Spinal cord (tissue), 10 donors: Measurements from ENCODE around the gene STX8. TPM values are rescaled to one million over a fixed set of nuclear protein-coding genes. Genes with fewer than 3 reads are reported as not detected.
"Not testable (repeated sequence)": the region's sequence is repeated elsewhere in the genome, so short reads cannot be mapped to it uniquely, and the experiment has no call there.

Experiments
- DNase-seq, 6 donors: peaks; one replicate each; pipeline versions ENCODE4 v3.0.0 to v3.0.0-alpha.2; 2013 to 2015; ENCODE audit warnings: low spot score in 6 of 6, low read depth in 4 of 6
- H3K27ac ChIP-seq: one replicate; pipeline ENCODE4 v1.5.1; 2013; ENCODE audit warnings: low read depth, low read length, control low read depth
- H3K27me3 ChIP-seq: one replicate; pipeline ENCODE4 v1.6.1; 2013; ENCODE audit warnings: low read length; ENCODE audit not compliant: control insufficient read depth, insufficient read depth
- H3K36me3 ChIP-seq: one replicate; pipeline ENCODE4 v1.6.1; 2013; ENCODE audit warnings: low read length; ENCODE audit not compliant: control insufficient read depth, insufficient read depth
- H3K4me1 ChIP-seq: one replicate; pipeline ENCODE4 v1.6.1; 2013; ENCODE audit warnings: low read length; ENCODE audit not compliant: control insufficient read depth, insufficient read depth
- H3K4me3 ChIP-seq: one replicate; pipeline ENCODE4 v1.5.1; 2013; ENCODE audit warnings: low read depth, low read length, control low read depth
- H3K9me3 ChIP-seq: one replicate; pipeline ENCODE4 v1.6.1; 2013; ENCODE audit warnings: low read length; ENCODE audit not compliant: control insufficient read depth, insufficient read depth
- WGBS: methylation state at CpG from one replicate; pipeline ENCODE4 v1.1.5; 2013; ENCODE audit warnings: missing lambda C conversion rate; ENCODE audit not compliant: insufficient coverage; 5-methylcytosine and 5-hydroxymethylcytosine counted together
- long read RNA-seq, 4 donors: transcript quantifications; one replicate each; lab custom pipeline, GENCODE V29; 2026
- polyA plus RNA-seq, 2 donors: library from polyadenylated mRNA; unstranded; fragments of 120-200 nt; gene quantifications; one replicate each; pipeline ENCODE4 v1.2.1, GENCODE V29; 2013; ENCODE audit not compliant: insufficient read length in 2 of 2
- total RNA-seq, 2 donors: library from RNA; depleted of rRNA in 1 of 2; stranded (reverse); fragments of 120-200 nt in 1 of 2; fragments of >200 nt in 1 of 2; gene quantifications; one replicate each; pipeline versions ENCODE4 v1.2.3 to v1.2.4, GENCODE V29; 2013 to 2014
- donor health status: healthy.

The STX8 gene
- total RNA-seq, result 10 to 100 TPM; 64.9 to 89.2 TPM
- 10 to 100 TPM; 55.5 to 61.5 TPM for polyA plus RNA-seq
- long read RNA-seq, donor 1, transcript STX8-201 (8 exons, 1,246 nt), result major isoform, 18 of 22 reads
- long read RNA-seq, donor 1, partial matches to known transcripts, result 0 of 22 reads
- long read RNA-seq, donor 1, other reads (novel, unspliced or antisense), result 0 of 22 reads
- long read RNA-seq, donor 2, transcript STX8-201 (8 exons, 1,246 nt), result major isoform, 11 of 12 reads
- long read RNA-seq, donor 2, partial matches to known transcripts, result 0 of 12 reads
- long read RNA-seq, donor 2, other reads (novel, unspliced or antisense), result 0 of 12 reads
- long read RNA-seq, donor 3, transcript STX8-201 (8 exons, 1,246 nt), result major isoform, 12 of 13 reads
- long read RNA-seq, donor 3, partial matches to known transcripts, result 0 of 13 reads
- long read RNA-seq, donor 3, other reads (novel, unspliced or antisense), result 0 of 13 reads
- long read RNA-seq, donor 4, transcript STX8-201 (8 exons, 1,246 nt), result major isoform, 19 of 42 reads
- long read RNA-seq, donor 4, transcript STX8-203 (2 exons, 372 nt), result minor isoform, 13 of 42 reads
- long read RNA-seq, donor 4, partial matches to known transcripts, result 9 of 42 reads
- long read RNA-seq, donor 4, other reads (novel, unspliced or antisense), result 0 of 42 reads

GRCh38 chr17:9575381-9576101 is at the start of gene STX8:
Gene STX8, minus strand, starts transcription at chr17:9575820. Its CDS starts 12 bp downstream, at chr17:9575808.
- Histone ChIP-seq H3K9me3 (no peaks in the 10 kb centered on the region), H3K27ac (peak within 1 kb of the TSS; percentile 67), H3K27me3 (no peaks in the 10 kb centered on the region), H3K4me1 (peaks cover 12% of the 10 kb centered on the region), H3K36me3 (no peaks in the 10 kb centered on the region), H3K4me3 (peak within 1 kb of the TSS; percentile 91)
- whole genome bisulfite sequencing, result 0% methylated on average over 40 of the region's 42 CpGs
- peak; percentile 52 to 94 (median 80) for DNase-seq

- Histone ChIP-seq H3K4me3 (no peak overlapping the region), H3K27me3 (no peaks in the 10 kb centered on the region), H3K4me1 (no peaks in the 10 kb centered on the region), H3K36me3 (no peaks in the 10 kb centered on the region), H3K27ac (no peak overlapping the region), H3K9me3 (no peaks in the 10 kb centered on the region)
- DNase-seq, result no peak
These were observed 47.3 kb upstream of the STX8 start for GRCh38 chr17:9622961-9623360.

GRCh38 chr17:9615486-9615885 is 39.9 kb upstream of the STX8 start:
- no peaks in the 10 kb centered on the region for H3K27me3 ChIP-seq
- H3K4me3 ChIP-seq, result no peak overlapping the region
- DNase-seq, result no peak
- H3K36me3 ChIP-seq, result no peaks in the 10 kb centered on the region
- H3K9me3 ChIP-seq, result no peaks in the 10 kb centered on the region
- H3K27ac ChIP-seq, result no peak overlapping the region
- no peaks in the 10 kb centered on the region for H3K4me1 ChIP-seq
- 100% methylated on average over 1 of the region's 2 CpGs for WGBS

- Histone ChIP-seq H3K4me3 (no peak overlapping the region), H3K27me3 (no peaks in the 10 kb centered on the region), H3K27ac (no peak overlapping the region), H3K9me3 (no peaks in the 10 kb centered on the region), H3K4me1 (no peaks in the 10 kb centered on the region), H3K36me3 (no peaks in the 10 kb centered on the region)
- 69% methylated on average over 9 of the region's 9 CpGs for WGBS
- no peak for DNase-seq
These were observed 36.4 kb upstream of the STX8 start for GRCh38 chr17:9612006-9612405.

- Histone ChIP-seq H3K27me3 (no peaks in the 10 kb centered on the region), H3K36me3 (no peaks in the 10 kb centered on the region), H3K27ac (no peak overlapping the region), H3K9me3 (no peaks in the 10 kb centered on the region), H3K4me1 (no peaks in the 10 kb centered on the region), H3K4me3 (no peak overlapping the region)
- no peak for DNase-seq
- no CpG with 5 or more reads among the region's 2 CpGs for WGBS
These were observed 35.9 kb upstream of the STX8 start for GRCh38 chr17:9611557-9611956.

- not testable (repeated sequence) for H3K4me1 ChIP-seq, H3K27ac ChIP-seq, H3K4me3 ChIP-seq, DNase-seq, H3K36me3 ChIP-seq, H3K27me3 ChIP-seq, H3K9me3 ChIP-seq
- no CpG with 5 or more reads among the region's 5 CpGs for WGBS
These were observed 31.4 kb upstream of the STX8 start for GRCh38 chr17:9607058-9607457.

- H3K4me3 ChIP-seq, result no peak overlapping the region
- H3K27ac ChIP-seq, result no peak overlapping the region
- WGBS, result no CpG with 5 or more reads among the region's 6 CpGs
- H3K9me3 ChIP-seq, result no peaks in the 10 kb centered on the region
- no peaks in the 10 kb centered on the region for H3K4me1 ChIP-seq
- no peaks in the 10 kb centered on the region for H3K36me3 ChIP-seq
- no peaks in the 10 kb centered on the region for H3K27me3 ChIP-seq
- DNase-seq, result no peak
These were observed 30.8 kb upstream of the STX8 start for GRCh38 chr17:9606453-9606852.

- not testable (repeated sequence) for H3K4me1 ChIP-seq, H3K36me3 ChIP-seq, H3K27me3 ChIP-seq, H3K9me3 ChIP-seq, H3K27ac ChIP-seq, DNase-seq, H3K4me3 ChIP-seq
- no CpG with 5 or more reads among the region's 5 CpGs for WGBS
These were observed 29.0 kb upstream of the STX8 start for GRCh38 chr17:9604583-9604982.

- H3K27me3 ChIP-seq, result no peaks in the 10 kb centered on the region
- H3K27ac ChIP-seq, result no peak overlapping the region
- no peaks in the 10 kb centered on the region for H3K36me3 ChIP-seq
- DNase-seq, result no peak
- WGBS, result 50% methylated on average over 2 of the region's 4 CpGs
- no peak overlapping the region for H3K4me3 ChIP-seq
- no peaks in the 10 kb centered on the region for H3K4me1 ChIP-seq
- H3K9me3 ChIP-seq, result no peaks in the 10 kb centered on the region
These were observed 23.0 kb upstream of the STX8 start for GRCh38 chr17:9598661-9599060.
